Activated T-cell treated with anti-CD3 and anti-CD28 coated beads, Interleukin-2, amount 50 U/mL, for 4 hours (primary cell): ENCODE data around the gene TSNAXIP1. TPM values are rescaled to one million over a fixed set of nuclear protein-coding genes. Genes with fewer than 3 reads are reported as not detected.

ENCODE experiments used
- ATAC-seq, 2 donors: fragments of 200-7000 bp; cut with Tn5 transposase; one replicate each; pipeline ENCODE4 v1.10.0; 2021
- DNase-seq: peaks from one replicate; pipeline ENCODE4 v3.0.0-alpha.2; 2020
- H3K27me3 Mint-ChIP-seq: one replicate; pipeline ENCODE4 v1.8.0; 2021; ENCODE audit warnings: low read depth, mixed read lengths
- H3K36me3 Mint-ChIP-seq: one replicate; pipeline ENCODE4 v1.8.0; 2022; ENCODE audit warnings: mixed read lengths; ENCODE audit not compliant: insufficient read depth
- H3K4me1 Mint-ChIP-seq: one replicate; pipeline ENCODE4 v1.8.0; 2021; ENCODE audit warnings: low read depth, mixed read lengths
- H3K4me3 Mint-ChIP-seq: one replicate; pipeline ENCODE4 v1.8.0; 2021; ENCODE audit warnings: mild to moderate bottlenecking, moderate library complexity, mixed read lengths
- H3K9me3 Mint-ChIP-seq: one replicate; pipeline ENCODE4 v1.8.0; 2021; ENCODE audit warnings: mixed read lengths
- total RNA-seq, 3 donors: library from RNA; stranded (reverse); gene quantifications; one replicate each; pipeline ENCODE4 v1.2.1, GENCODE V29; 2021

TSNAXIP1 gene, protein sequence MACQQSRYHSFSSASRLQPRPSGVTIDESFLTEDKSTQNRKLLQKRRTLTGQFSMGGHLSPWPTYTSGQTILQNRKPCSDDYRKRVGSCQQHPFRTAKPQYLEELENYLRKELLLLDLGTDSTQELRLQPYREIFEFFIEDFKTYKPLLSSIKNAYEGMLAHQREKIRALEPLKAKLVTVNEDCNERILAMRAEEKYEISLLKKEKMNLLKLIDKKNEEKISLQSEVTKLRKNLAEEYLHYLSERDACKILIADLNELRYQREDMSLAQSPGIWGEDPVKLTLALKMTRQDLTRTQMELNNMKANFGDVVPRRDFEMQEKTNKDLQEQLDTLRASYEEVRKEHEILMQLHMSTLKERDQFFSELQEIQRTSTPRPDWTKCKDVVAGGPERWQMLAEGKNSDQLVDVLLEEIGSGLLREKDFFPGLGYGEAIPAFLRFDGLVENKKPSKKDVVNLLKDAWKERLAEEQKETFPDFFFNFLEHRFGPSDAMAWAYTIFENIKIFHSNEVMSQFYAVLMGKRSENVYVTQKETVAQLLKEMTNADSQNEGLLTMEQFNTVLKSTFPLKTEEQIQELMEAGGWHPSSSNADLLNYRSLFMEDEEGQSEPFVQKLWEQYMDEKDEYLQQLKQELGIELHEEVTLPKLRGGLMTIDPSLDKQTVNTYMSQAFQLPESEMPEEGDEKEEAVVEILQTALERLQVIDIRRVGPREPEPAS
- total RNA-seq: 1 to 10 TPM in 2 of 3 donors, under 1 TPM in 1; 0.79 to 1.4 (median 1.3) TPM

- peak within 1 kb of the TSS; percentile 89 for H3K4me3 Mint-ChIP-seq
- H3K36me3 Mint-ChIP-seq: peaks cover 6% of the 10 kb centered on the region
- no peaks in the 10 kb centered on the region for H3K9me3 Mint-ChIP-seq
- peak; percentile 93 for DNase-seq
- H3K4me1 Mint-ChIP-seq: peaks cover 40% of the 10 kb centered on the region
- ATAC-seq: peak; percentile 96 to 97
- no peaks in the 10 kb centered on the region for H3K27me3 Mint-ChIP-seq
Measured at GRCh38 chr16:67806428-67807147, at the start of gene TSNAXIP1, which contains the start of gene RANBP10. TSS of gene TSNAXIP1 (plus strand) at chr16:67806889. CDS start at chr16:67807150, 261 bp downstream. TSS of gene RANBP10 (minus strand) at chr16:67806560. CDS start at chr16:67806536, 24 bp downstream.

DNA sequence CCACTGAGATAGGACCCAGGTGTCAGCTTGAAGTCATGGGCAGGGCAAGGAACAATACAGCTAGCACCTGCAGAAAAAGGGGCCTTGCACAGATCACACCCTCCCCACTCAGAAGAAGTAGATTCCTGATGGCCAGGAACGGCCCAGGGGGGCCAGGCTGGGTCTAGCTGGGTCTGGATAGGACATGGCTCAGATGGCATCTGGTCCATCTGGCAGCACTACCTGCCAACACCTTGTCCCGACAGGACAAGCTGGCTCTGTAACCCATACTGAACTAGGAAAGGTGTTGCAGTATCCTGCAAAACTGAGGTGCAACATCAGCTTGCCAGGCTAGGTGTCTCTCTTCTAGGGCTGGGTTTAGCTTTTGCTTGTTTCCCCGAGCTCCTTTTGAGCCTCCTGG is 48.7 kb upstream of the TSNAXIP1 start:
- peaks cover 12% of the 10 kb centered on the region for H3K36me3 Mint-ChIP-seq
- H3K4me1 Mint-ChIP-seq: peaks cover 14% of the 10 kb centered on the region
- no peak overlapping the region for H3K4me3 Mint-ChIP-seq
- no peaks in the 10 kb centered on the region for H3K9me3 Mint-ChIP-seq
- no peaks in the 10 kb centered on the region for H3K27me3 Mint-ChIP-seq
- no peak for DNase-seq
- no peak for ATAC-seq

GRCh38 chr16:67758966-67759365 is 47.7 kb upstream of the TSNAXIP1 start:
- Mint-ChIP-seq H3K4me1 (peaks cover 15% of the 10 kb centered on the region), H3K4me3 (no peak overlapping the region), H3K36me3 (peaks cover 10% of the 10 kb centered on the region), H3K9me3 (no peaks in the 10 kb centered on the region), H3K27me3 (no peaks in the 10 kb centered on the region)
- ATAC-seq: no peak
- no peak for DNase-seq

DNA sequence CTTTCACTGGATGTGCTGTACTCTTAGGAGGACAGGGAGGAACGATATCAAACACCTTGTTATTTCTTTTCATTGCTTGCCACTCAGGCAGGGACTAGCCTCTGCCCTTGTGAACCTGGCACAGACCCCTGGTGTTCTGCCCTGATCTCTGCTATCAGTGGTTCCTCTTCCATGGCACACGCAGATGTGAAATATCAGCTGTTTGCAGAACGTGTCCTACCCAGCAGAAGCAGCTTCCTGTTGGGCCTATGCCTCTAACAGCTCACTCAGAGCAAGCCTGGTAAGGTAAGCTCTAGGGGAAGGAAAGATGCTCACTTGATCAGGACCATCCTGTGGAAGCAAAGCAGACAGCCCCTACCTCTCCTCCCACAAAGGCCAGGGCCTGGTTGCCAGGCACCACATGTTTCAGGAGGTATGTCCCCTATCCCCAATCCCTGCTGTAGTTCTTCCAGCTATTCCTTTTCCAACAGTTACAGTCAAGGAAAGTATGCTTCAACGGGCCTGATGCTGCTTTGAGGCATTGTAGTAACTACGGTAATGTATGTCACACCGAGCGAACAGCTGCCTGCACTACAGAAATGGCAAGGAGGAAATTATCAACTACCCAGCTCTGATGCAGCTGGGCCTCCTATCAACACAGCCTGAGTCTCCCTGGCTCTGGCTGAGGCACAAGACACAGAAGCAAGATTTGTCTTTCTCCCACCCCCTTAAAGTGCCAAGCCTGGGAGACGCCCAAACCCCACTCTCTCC is 46.3 kb upstream of the TSNAXIP1 start:
- H3K36me3 Mint-ChIP-seq: peaks cover 10% of the 10 kb centered on the region
- no peak overlapping the region for H3K4me3 Mint-ChIP-seq
- H3K9me3 Mint-ChIP-seq: no peaks in the 10 kb centered on the region
- H3K4me1 Mint-ChIP-seq: peaks cover 15% of the 10 kb centered on the region
- H3K27me3 Mint-ChIP-seq: no peaks in the 10 kb centered on the region
- DNase-seq (no peak), ATAC-seq (no peak)

GRCh38 chr16:67760956-67761230 is 45.8 kb upstream of the TSNAXIP1 start:
- Mint-ChIP-seq H3K9me3 (no peaks in the 10 kb centered on the region), H3K4me3 (no peak overlapping the region), H3K4me1 (peaks cover 15% of the 10 kb centered on the region), H3K36me3 (peaks cover 10% of the 10 kb centered on the region), H3K27me3 (no peaks in the 10 kb centered on the region)
- DNase-seq (no peak), ATAC-seq (no peak)

DNA sequence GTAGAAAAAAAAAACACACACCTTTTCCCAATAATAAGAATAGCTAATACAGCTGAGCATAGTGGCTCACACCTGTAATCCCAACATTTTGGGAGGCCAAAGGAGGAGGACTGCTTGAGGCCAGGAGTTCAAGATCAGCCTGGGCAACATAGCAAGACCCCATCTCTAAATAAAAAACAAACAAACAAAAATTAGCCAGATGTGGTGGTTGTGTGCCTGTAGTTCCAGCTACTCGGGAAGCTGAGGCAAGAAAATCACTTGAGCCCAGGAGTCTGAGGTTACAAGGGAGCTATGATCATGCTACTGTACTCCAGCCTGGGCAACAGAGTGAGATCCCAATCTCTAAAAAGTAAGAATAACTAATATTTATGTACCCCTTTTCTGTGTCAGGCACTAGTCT is 44.8 kb upstream of the TSNAXIP1 start:
- Mint-ChIP-seq H3K9me3 (no peaks in the 10 kb centered on the region), H3K36me3 (peaks cover 16% of the 10 kb centered on the region), H3K27me3 (no peaks in the 10 kb centered on the region), H3K4me1 (peaks cover 15% of the 10 kb centered on the region), H3K4me3 (no peak overlapping the region)
- no peak for DNase-seq
- ATAC-seq: no peak

GRCh38 chr16:67762385-67762784 is 44.3 kb upstream of the TSNAXIP1 start:
- Mint-ChIP-seq H3K36me3 (peaks cover 14% of the 10 kb centered on the region), H3K4me1 (peaks cover 15% of the 10 kb centered on the region), H3K27me3 (no peaks in the 10 kb centered on the region), H3K9me3 (no peaks in the 10 kb centered on the region), H3K4me3 (no peak overlapping the region)
- ATAC-seq (no peak), DNase-seq (no peak)

- Mint-ChIP-seq H3K27me3 (no peaks in the 10 kb centered on the region), H3K9me3 (no peaks in the 10 kb centered on the region), H3K36me3 (peaks cover 13% of the 10 kb centered on the region), H3K4me3 (no peak overlapping the region), H3K4me1 (peaks cover 15% of the 10 kb centered on the region)
- no peak for ATAC-seq
- DNase-seq: no peak
Measured at GRCh38 chr16:67763066-67763465, 43.6 kb upstream of the TSNAXIP1 start.

DNA sequence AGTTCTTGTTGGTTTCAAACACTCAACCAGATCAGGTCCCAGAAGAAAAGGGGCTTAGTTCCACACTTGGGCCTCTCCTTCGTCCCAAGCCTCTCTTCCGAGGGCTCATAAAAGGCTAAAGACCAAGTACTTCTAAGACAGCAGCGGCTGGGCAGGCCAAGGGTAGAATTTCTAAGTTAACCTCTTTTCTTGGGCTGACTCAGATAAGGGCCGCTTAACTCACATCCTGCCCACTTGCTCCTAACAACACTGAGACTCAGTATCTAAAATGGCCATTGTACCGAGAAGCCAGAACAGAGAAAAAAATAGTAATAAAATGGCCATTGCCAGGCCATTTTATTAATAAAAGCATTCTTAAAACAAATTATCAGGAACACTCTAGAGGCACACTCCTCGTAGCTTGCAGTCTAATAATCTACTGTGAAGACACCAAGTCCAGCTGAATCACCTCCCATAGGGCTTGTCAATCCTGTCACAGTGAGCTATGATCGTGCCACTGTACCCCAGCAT is 42.5 kb upstream of the TSNAXIP1 start:
- Mint-ChIP-seq H3K36me3 (peaks cover 11% of the 10 kb centered on the region), H3K27me3 (no peaks in the 10 kb centered on the region), H3K9me3 (no peaks in the 10 kb centered on the region), H3K4me1 (peaks cover 15% of the 10 kb centered on the region), H3K4me3 (no peak overlapping the region)
- ATAC-seq (no peak), DNase-seq (no peak)

DNA sequence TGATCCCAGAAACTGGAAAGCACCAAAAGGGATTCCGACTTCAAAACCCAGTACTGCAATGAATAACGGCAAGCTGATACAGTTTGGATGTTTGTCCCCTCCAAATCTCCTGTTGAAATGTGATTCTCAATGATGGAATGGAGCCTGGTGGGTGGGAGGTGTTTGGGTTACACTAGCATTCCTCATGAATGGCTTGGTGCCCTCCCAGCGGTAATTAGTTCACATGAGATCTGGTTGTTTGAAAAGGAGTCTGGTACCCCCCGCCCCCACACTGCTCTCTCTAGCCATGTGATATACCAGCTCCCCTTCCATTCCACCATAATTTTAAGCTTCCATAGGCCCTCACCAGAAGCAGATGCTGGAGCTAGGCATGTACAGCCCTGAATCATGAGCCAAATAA is 40.4 kb upstream of the TSNAXIP1 start:
- DNase-seq (no peak), ATAC-seq (no peak)
- no peaks in the 10 kb centered on the region for H3K27me3 Mint-ChIP-seq
- H3K4me1 Mint-ChIP-seq: peaks cover 9% of the 10 kb centered on the region
- H3K36me3 Mint-ChIP-seq: peaks cover 19% of the 10 kb centered on the region
- H3K9me3 Mint-ChIP-seq: no peaks in the 10 kb centered on the region
- H3K4me3 Mint-ChIP-seq: no peak overlapping the region

GRCh38 chr16:67767953-67768352 is 38.7 kb upstream of the TSNAXIP1 start:
- H3K27me3 Mint-ChIP-seq: no peaks in the 10 kb centered on the region
- DNase-seq (no peak), ATAC-seq (no peak)
- peaks cover 15% of the 10 kb centered on the region for H3K36me3 Mint-ChIP-seq
- H3K4me1 Mint-ChIP-seq: peaks cover 9% of the 10 kb centered on the region
- no peak overlapping the region for H3K4me3 Mint-ChIP-seq
- no peaks in the 10 kb centered on the region for H3K9me3 Mint-ChIP-seq

GRCh38 chr16:67770346-67770991 is 36.2 kb upstream of the TSNAXIP1 start:
- peaks cover 14% of the 10 kb centered on the region for H3K36me3 Mint-ChIP-seq
- no peaks in the 10 kb centered on the region for H3K9me3 Mint-ChIP-seq
- ATAC-seq: no peak
- H3K4me1 Mint-ChIP-seq: peaks cover 9% of the 10 kb centered on the region
- no peak for DNase-seq
- no peak overlapping the region for H3K4me3 Mint-ChIP-seq
- no peaks in the 10 kb centered on the region for H3K27me3 Mint-ChIP-seq

DNA sequence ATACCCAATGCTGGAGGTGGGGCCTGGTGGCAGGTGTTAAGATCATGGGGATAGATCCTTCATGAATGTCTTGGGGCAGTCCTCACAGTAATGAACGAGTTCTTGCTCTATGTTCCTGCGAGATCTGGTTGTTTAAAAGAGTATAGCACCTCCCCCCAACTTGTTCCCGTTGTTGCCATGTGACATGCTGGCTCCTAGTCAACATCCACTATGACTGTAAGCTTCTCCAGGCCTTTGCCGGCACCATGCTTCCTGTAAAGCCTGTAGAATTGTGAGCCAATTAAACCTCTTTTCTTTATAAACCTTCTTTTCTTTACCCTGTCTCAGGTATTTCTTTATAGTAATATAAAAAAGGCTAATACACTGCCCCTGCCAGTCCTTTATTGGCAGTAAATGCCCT is 33.6 kb upstream of the TSNAXIP1 start:
- Mint-ChIP-seq H3K4me1 (peaks cover 9% of the 10 kb centered on the region), H3K9me3 (no peaks in the 10 kb centered on the region), H3K36me3 (peaks cover 8% of the 10 kb centered on the region), H3K4me3 (no peak overlapping the region), H3K27me3 (no peaks in the 10 kb centered on the region)
- no peak for ATAC-seq
- no peak for DNase-seq
